ENCODE data around the gene HOXC9.

HOXC9 gene

GRCh38 chr12:53966385-53967133 lies 33.4 kb upstream of the HOXC9 start:
- TF ChIP-seq POLR2AphosphoS5 (IDR thresholded peaks at IDR 0.05; ENCODE audit: low read depth, low read length) = no peak
- no peak for TF ChIP-seq TAF1 (IDR thresholded peaks at IDR 0.05; ENCODE audit: borderline replicate concordance, insufficient read depth, low read length)
- no peak for TF ChIP-seq SIN3A (IDR thresholded peaks at IDR 0.05; ENCODE audit: borderline replicate concordance, insufficient read depth, low read length)
- no peak for TF ChIP-seq FOXP2 (optimal IDR thresholded peaks at IDR 0.05; ENCODE audit: borderline replicate concordance, extremely low read depth, extremely low read length, insufficient read depth)
- TF ChIP-seq REST (IDR thresholded peaks at IDR 0.05; ENCODE audit: insufficient read depth in 1 of 2, low read depth in 2 of 2, low read length in 2 of 2) = no peak

DNA sequence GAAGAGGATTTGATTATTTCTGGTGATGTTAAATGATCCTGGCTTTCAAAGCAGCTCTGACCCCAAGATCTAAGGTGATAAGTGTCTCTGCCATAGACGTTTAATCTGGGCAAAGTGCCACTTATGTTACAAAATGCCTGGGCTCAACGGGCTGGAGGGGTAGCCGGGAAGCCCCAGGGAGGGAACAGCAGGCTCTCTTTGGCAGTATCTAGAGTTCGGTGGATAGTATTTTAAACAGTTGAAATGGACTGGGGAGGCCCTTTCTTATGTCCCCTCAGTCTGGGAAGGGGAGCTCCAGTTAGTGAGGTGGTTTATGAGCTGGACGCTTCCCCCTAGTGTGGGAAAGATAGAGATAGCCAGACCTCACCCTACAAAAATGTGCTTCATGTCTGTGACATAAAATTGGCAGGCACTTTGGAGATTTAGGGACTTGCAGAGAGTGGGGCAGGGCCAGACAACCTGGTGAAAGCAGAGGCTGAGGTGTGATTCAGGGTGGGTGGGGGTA lies 32.5 kb upstream of the HOXC9 start:
- TF ChIP-seq SIN3A (IDR thresholded peaks at IDR 0.05; ENCODE audit: borderline replicate concordance, insufficient read depth, low read length) (no peak), POLR2AphosphoS5 (IDR thresholded peaks at IDR 0.05; ENCODE audit: low read depth, low read length) (no peak), TAF1 (IDR thresholded peaks at IDR 0.05; ENCODE audit: borderline replicate concordance, insufficient read depth, low read length) (no peak), FOXP2 (optimal IDR thresholded peaks at IDR 0.05; ENCODE audit: borderline replicate concordance, extremely low read depth, extremely low read length, insufficient read depth) (no peak), REST (IDR thresholded peaks at IDR 0.05; ENCODE audit: insufficient read depth in 1 of 2, low read depth in 2 of 2, low read length in 2 of 2) (no peak)

DNA sequence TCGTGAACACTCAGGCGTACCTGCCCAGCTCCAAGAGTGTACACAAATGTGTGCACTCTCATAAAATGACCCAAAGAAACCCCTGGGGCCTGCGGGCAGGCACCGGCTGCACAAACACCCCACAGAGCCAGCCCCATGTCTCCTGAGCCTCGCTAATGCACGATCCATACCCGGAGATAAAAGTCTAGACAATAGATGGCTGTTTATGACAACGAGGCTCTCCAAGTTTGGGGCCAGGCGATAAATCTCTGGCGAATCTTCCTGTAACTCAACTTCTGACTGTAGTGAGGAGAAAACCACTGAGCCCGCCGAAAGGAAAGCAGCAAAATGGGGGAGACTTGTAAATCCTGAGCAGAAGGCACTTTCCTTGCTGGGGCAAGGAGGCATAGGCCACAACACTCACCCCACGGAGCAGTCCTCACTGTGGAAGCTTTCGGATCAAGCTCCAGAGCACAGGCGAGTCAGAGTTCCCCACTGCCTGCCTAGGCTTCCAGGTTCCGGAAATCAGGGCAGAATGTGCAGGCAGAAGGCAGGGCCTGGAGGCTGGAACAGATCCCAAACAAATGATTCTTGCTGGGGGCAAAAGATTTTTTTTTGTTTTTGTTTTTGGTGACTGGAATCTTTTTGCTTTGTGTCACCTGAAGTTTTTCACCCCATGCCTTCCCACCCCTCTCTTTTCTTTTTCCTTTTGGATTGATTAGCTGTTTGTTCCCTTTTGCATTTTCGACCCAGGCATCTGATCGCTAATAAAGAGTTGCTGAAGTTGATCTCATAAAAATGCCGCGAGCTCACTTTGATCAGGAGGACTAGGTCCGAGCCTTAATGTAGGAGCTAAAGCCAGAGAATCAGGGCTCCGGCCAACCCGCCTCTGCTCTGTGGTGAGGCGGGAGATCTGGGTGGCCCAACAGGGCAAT lies 31.5 kb upstream of the HOXC9 start:
- no peak for TF ChIP-seq FOXP2 (optimal IDR thresholded peaks at IDR 0.05; ENCODE audit: borderline replicate concordance, extremely low read depth, extremely low read length, insufficient read depth)
- TF ChIP-seq REST (IDR thresholded peaks at IDR 0.05; ENCODE audit: insufficient read depth in 1 of 2, low read depth in 2 of 2, low read length in 2 of 2) = no peak
- no peak for TF ChIP-seq SIN3A (IDR thresholded peaks at IDR 0.05; ENCODE audit: borderline replicate concordance, insufficient read depth, low read length)
- TF ChIP-seq POLR2AphosphoS5 (IDR thresholded peaks at IDR 0.05; ENCODE audit: low read depth, low read length) = no peak
- TF ChIP-seq TAF1 (IDR thresholded peaks at IDR 0.05; ENCODE audit: borderline replicate concordance, insufficient read depth, low read length) = no peak

DNA sequence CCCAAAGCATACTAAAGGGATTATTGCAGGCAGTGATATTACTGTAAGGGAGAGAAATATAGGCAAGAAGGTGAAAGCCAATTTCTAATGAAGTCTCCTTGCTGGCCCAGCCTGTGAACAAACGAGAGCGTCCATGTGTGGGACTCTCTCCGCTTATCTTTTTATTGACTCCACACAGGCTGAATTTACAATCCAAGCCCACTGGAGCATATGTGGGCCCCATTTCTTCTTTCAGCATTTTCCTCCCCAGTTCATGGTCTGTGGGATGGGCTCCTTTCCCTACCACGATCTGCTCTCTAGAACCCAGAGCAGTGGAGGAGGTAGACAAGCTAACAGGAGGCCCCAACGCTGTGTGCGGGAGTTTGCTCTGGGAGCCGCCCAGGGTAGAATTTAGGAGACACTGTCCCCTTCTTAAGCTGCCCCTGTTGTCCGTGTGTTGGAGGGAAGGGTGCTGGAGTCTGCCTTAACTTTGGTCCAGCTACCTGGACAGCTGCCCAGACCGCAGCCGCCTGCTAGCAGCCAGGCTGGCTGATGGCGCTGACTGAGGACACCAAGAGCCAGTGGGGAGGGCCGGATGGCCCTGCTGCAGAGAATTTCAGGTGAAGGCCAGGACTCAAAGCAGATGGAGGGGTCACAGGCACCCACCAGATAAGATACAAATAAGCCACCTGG lies 30.2 kb upstream of the HOXC9 start:
- TF ChIP-seq TAF1 (IDR thresholded peaks at IDR 0.05; ENCODE audit: borderline replicate concordance, insufficient read depth, low read length) = no peak

DNA sequence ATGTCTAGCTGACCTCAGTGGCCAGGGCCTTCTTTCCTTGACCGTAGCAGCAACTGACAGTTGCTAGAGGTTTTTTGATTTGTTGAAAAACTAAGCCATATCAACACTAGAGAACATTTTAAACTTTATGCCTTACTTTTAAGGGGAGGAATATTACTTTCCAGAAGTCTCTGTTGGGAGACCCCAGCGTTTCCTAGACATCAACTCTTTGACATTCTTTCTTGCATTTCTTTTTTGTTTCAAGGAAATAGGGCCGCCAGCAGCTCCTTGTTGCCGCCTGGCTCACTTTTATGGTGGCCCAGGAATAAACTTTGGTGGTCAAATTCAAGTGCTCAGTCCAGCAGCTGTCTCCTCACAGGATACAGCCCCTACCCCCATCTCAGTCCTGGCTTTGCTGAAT lies 29.5 kb upstream of the HOXC9 start:
- TF ChIP-seq TAF1 (IDR thresholded peaks at IDR 0.05; ENCODE audit: borderline replicate concordance, insufficient read depth, low read length) (no peak), SIN3A (IDR thresholded peaks at IDR 0.05; ENCODE audit: borderline replicate concordance, insufficient read depth, low read length) (no peak), FOXP2 (optimal IDR thresholded peaks at IDR 0.05; ENCODE audit: borderline replicate concordance, extremely low read depth, extremely low read length, insufficient read depth) (no peak), POLR2AphosphoS5 (IDR thresholded peaks at IDR 0.05; ENCODE audit: low read depth, low read length) (no peak), REST (IDR thresholded peaks at IDR 0.05; ENCODE audit: insufficient read depth in 1 of 2, low read depth in 2 of 2, low read length in 2 of 2) (no peak)

Data from PFSK-1 (cell line).